ENCODE data around the gene COL21A1.

GRCh38 chr6:56168596-56168995 lies 78.8 kb downstream of the COL21A1 start:
- TF ChIP-seq CTCF (IDR thresholded peaks at IDR 0.05) (no peak), POLR2A (IDR thresholded peaks at IDR 0.05) (no peak), POLR2AphosphoS5 (IDR thresholded peaks at IDR 0.05) (no peak)
